ENCODE results near the gene KRTAP12-3. TPM values are rescaled to one million over a fixed set of nuclear protein-coding genes. Genes with fewer than 3 reads are reported as not detected.

The KRTAP12-3 gene
- total RNA-seq, 1 donor, result not detected

GRCh38 chr21:44706026-44706705, 48.4 kb downstream of the KRTAP12-3 start:
- no peak overlapping the region for H3K4me3 ChIP-seq (ENCODE audit: low read depth, low read length)
- TF ChIP-seq CTCF (IDR thresholded peaks at IDR 0.05; ENCODE audit: insufficient read depth, low read depth, low read length), result no peak
- DNase-seq (ENCODE audit: low read depth), result no peak

GRCh38 chr21:44706706-44707581, 49.2 kb downstream of the KRTAP12-3 start:
- no peak for TF ChIP-seq CTCF (IDR thresholded peaks at IDR 0.05; ENCODE audit: insufficient read depth, low read depth, low read length)
- no peak for DNase-seq (ENCODE audit: low read depth)
- no peak overlapping the region for H3K4me3 ChIP-seq (ENCODE audit: low read depth, low read length)

Small RNA genes within 50 kb of the gene (small RNA-seq; reads per million reads assigned to genes)
- gene KRTAP12-6P, result not detected

Other genes starting within 250 kb of the KRTAP12-3 start
- under 0.01 and 0.64 TPM in 2 replicates for gene LRRC3, start 202.4 kb upstream of the KRTAP12-3 start, total RNA-seq
- gene KRTAP10-1, start 117.7 kb upstream of the KRTAP12-3 start, total RNA-seq, result not detected in 2 replicates
- not detected in 2 replicates for gene KRTAP10-2, start 106.4 kb upstream of the KRTAP12-3 start, total RNA-seq
- gene KRTAP10-3, start 99.1 kb upstream of the KRTAP12-3 start, total RNA-seq, result not detected in 2 replicates
- gene KRTAP10-4, start 84.2 kb upstream of the KRTAP12-3 start, total RNA-seq, result not detected in 2 replicates
- gene KRTAP10-5, start 77.3 kb upstream of the KRTAP12-3 start, total RNA-seq, result not detected in 2 replicates
- gene KRTAP10-6, start 65.4 kb upstream of the KRTAP12-3 start, total RNA-seq, result not detected in 2 replicates
- not detected in 2 replicates for gene KRTAP10-7, start 57.3 kb upstream of the KRTAP12-3 start, total RNA-seq
- gene KRTAP10-8, start 45.9 kb upstream of the KRTAP12-3 start, total RNA-seq, result not detected in 2 replicates
- not detected in 2 replicates for gene KRTAP10-9, start 30.8 kb upstream of the KRTAP12-3 start, total RNA-seq
- not detected in 2 replicates for gene KRTAP10-10, start 20.6 kb upstream of the KRTAP12-3 start, total RNA-seq
- gene KRTAP10-11, start 11.5 kb upstream of the KRTAP12-3 start, total RNA-seq, result not detected in 2 replicates
- not detected in 2 replicates for gene KRTAP12-4, start 3.3 kb upstream of the KRTAP12-3 start, total RNA-seq
- not detected in 2 replicates for gene KRTAP12-2, start 9.0 kb downstream of the KRTAP12-3 start, total RNA-seq
- gene KRTAP12-1, start 24.2 kb downstream of the KRTAP12-3 start, total RNA-seq, result not detected in 2 replicates
- not detected in 2 replicates for gene KRTAP10-12, start 39.2 kb downstream of the KRTAP12-3 start, total RNA-seq
- gene TSPEAR, start 53.6 kb downstream of the KRTAP12-3 start, total RNA-seq, result under 0.01 TPM in 1 of 2 replicates, not detected in the other
- gene UBE2G2, start 143.9 kb downstream of the KRTAP12-3 start, total RNA-seq, result 86.7 and 88.5 TPM in 2 replicates
- 81.5 and 102 TPM in 2 replicates for gene SUMO3, start 160.1 kb downstream of the KRTAP12-3 start, total RNA-seq
- 201 and 245 TPM in 2 replicates for gene PTTG1IP, start 215.8 kb downstream of the KRTAP12-3 start, total RNA-seq

Measured in fibroblast of villous mesenchyme (primary cell).